ENCODE data around the gene EHMT1.
"Not testable (repeated sequence)": the region's sequence is repeated elsewhere in the genome, so short reads cannot be mapped to it uniquely, and the experiment has no call there.

The EHMT1 gene

GRCh38 chr9:137590469-137591383 lies 28.1 kb upstream of the EHMT1 start, which contains the start of gene ZMYND19:
ZMYND19 (minus strand) TSS chr9:137590512; CDS start chr9:137590263, 249 bp downstream.
- DNase-seq (ENCODE audit: low read depth), result peak; percentile 81

- no peak for DNase-seq (ENCODE audit: low read depth)
Observed at GRCh38 chr9:137592767-137593166, 26.0 kb upstream of the EHMT1 start.

GRCh38 chr9:137593176-137593575 lies 25.6 kb upstream of the EHMT1 start:
- DNase-seq (ENCODE audit: low read depth), result no peak

GRCh38 chr9:137596577-137596976 lies 22.2 kb upstream of the EHMT1 start:
- not testable (repeated sequence) for DNase-seq (ENCODE audit: low read depth)

GRCh38 chr9:137598943-137599342 lies 19.9 kb upstream of the EHMT1 start:
- no peak for DNase-seq (ENCODE audit: low read depth)

GRCh38 chr9:137602661-137603060 lies 16.1 kb upstream of the EHMT1 start:
- DNase-seq (ENCODE audit: low read depth), result no peak

- DNase-seq (ENCODE audit: low read depth), result no peak
Observed at GRCh38 chr9:137603879-137604278, 14.9 kb upstream of the EHMT1 start.

- no peak for DNase-seq (ENCODE audit: low read depth)
Observed at GRCh38 chr9:137604345-137605086, 14.3 kb upstream of the EHMT1 start.

GRCh38 chr9:137605121-137606004 lies 13.4 kb upstream of the EHMT1 start, which contains the start of gene ARRDC1:
ARRDC1 (plus strand) TSS chr9:137605686; CDS start chr9:137605718, 32 bp downstream.
- DNase-seq (ENCODE audit: low read depth), result peak; percentile 86

GRCh38 chr9:137606005-137606621 lies 12.7 kb upstream of the EHMT1 start:
- DNase-seq (ENCODE audit: low read depth), result no peak

GRCh38 chr9:137606734-137607138 lies 12.1 kb upstream of the EHMT1 start:
- no peak for DNase-seq (ENCODE audit: low read depth)

- DNase-seq (ENCODE audit: low read depth), result no peak
Observed at GRCh38 chr9:137607141-137607857, 11.5 kb upstream of the EHMT1 start.

GRCh38 chr9:137610944-137611343 lies 7.9 kb upstream of the EHMT1 start:
- DNase-seq (ENCODE audit: low read depth), result no peak

GRCh38 chr9:137611623-137612609 lies 6.9 kb upstream of the EHMT1 start:
- DNase-seq (ENCODE audit: low read depth), result no peak

- no peak for DNase-seq (ENCODE audit: low read depth)
Observed at GRCh38 chr9:137612741-137613142, 6.1 kb upstream of the EHMT1 start.

GRCh38 chr9:137613259-137613658 lies 5.5 kb upstream of the EHMT1 start:
- no peak for DNase-seq (ENCODE audit: low read depth)

- DNase-seq (ENCODE audit: low read depth), result no peak
Observed at GRCh38 chr9:137613738-137614523, 4.9 kb upstream of the EHMT1 start.

GRCh38 chr9:137614631-137615386 lies 4.0 kb upstream of the EHMT1 start:
- no peak for DNase-seq (ENCODE audit: low read depth)
